ENCODE measurements around the gene PTPRN2. TPM values are rescaled to one million over a fixed set of nuclear protein-coding genes. Genes with fewer than 3 reads are reported as not detected.

The PTPRN2 gene
- total and polyA plus RNA-seq, 2 donors (not counting 3 experiments of a cell fraction or from before 2014, with no cell fraction given): 0.62 to 0.88 TPM

GRCh38 chr7:158490171-158490782 is 97.3 kb downstream of the PTPRN2 start:
- no peaks in the 10 kb centered on the region for H4K20me1 ChIP-seq (replicated peaks; ENCODE audit: control insufficient read depth, extremely low read depth, insufficient read depth, low read length)
- ChIA-PET CTCF (no interaction called here), POLR2A (no interaction called here)
- no peak for TF ChIP-seq MAX (IDR thresholded peaks at IDR 0.05; ENCODE audit: insufficient read depth, insufficient read length)
- no peak for TF ChIP-seq POLR2AphosphoS5 (IDR thresholded peaks at IDR 0.05; ENCODE audit: insufficient read depth, low read depth, low read length)
- TF ChIP-seq POLR2A (IDR thresholded peaks at IDR 0.05; ENCODE audit: low read depth, low read length): no peak
- TF ChIP-seq CTCF (IDR thresholded peaks at IDR 0.05; ENCODE audit: extremely low read depth in 1 of 2, insufficient read depth in 1 of 2, low read depth in 1 of 2, low read length in 2 of 2): no peak
- TF ChIP-seq MYC (IDR thresholded peaks at IDR 0.05; ENCODE audit: low read depth, low read length): no peak
- TF ChIP-seq JUN (IDR thresholded peaks at IDR 0.05; ENCODE audit: borderline replicate concordance, insufficient read depth, insufficient read length, low read depth): no peak
- no peak for TF ChIP-seq GATA2 (IDR thresholded peaks at IDR 0.05; ENCODE audit: insufficient read depth, insufficient read length, low read depth, low read length)
- no peak for TF ChIP-seq FOS (IDR thresholded peaks at IDR 0.05; ENCODE audit: borderline replicate concordance, insufficient read depth, low read length)
- TF ChIP-seq EZH2 (IDR thresholded peaks at IDR 0.05; ENCODE audit: borderline replicate concordance, low read depth, low read length, severe bottlenecking): no peak
- H3K27ac ChIP-seq (ENCODE audit: insufficient read depth, low read depth, low read length): no peak overlapping the region
- dilution Hi-C loops (cut with MboI; ENCODE audit: extremely low pct_ligation_motif_present, low sequenced_read_pairs) (no loop called here), intact Hi-C loops (cut with micrococcal nuclease) (no loop called here)
- no peaks in the 10 kb centered on the region for H3K27me3 ChIP-seq (ENCODE audit: control insufficient read depth in 2 of 2, insufficient read depth in 2 of 2, low read length in 2 of 2)
- H3K9me1 ChIP-seq (replicated peaks; ENCODE audit: control insufficient read depth, extremely low read depth, insufficient read depth, low read length): no peaks in the 10 kb centered on the region
- no TSS peak for BruUV-seq (replicated peaks)
- H2AFZ ChIP-seq (ENCODE audit: low read depth, low read length): no peak overlapping the region
- no peaks in the 10 kb centered on the region for H3K4me1 ChIP-seq (ENCODE audit: control insufficient read depth, extremely low read depth, insufficient read depth, low read length)
- H3K4me2 ChIP-seq (ENCODE audit: insufficient read depth, low read length): no peak overlapping the region
- no peak overlapping the region for H3K4me3 ChIP-seq (replicated peaks in 1 of 3; ENCODE audit: insufficient read depth in 1 of 3, low read depth in 1 of 3, low read length in 3 of 3)
- FAIRE-seq: no peak
- no peak for DNase-seq (ENCODE audit: low read depth, low spot score)
- H3K36me3 ChIP-seq (ENCODE audit: control insufficient read depth in 2 of 2, extremely low read depth in 1 of 2, insufficient read depth in 2 of 2, low read length in 2 of 2): no peaks in the 10 kb centered on the region
- H3K9me3 ChIP-seq (replicated peaks; ENCODE audit: control insufficient read depth, insufficient read depth, low read length): peaks cover 2% of the 10 kb centered on the region
- H3K9ac ChIP-seq (replicated peaks; ENCODE audit: extremely low read depth, insufficient read depth, low read length): no peak overlapping the region
- H3K79me2 ChIP-seq (ENCODE audit: control insufficient read depth, insufficient read depth, low read length): no peaks in the 10 kb centered on the region

All from endothelial cell of umbilical vein (primary cell).